Neural progenitor cell (in vitro differentiated cells): ENCODE results near the gene SLC25A45.

Source experiments
- CTCF ChIP-seq: fragments of 200-600 bp; sonication (generic); IDR thresholded peaks from 2 replicates; pipeline ENCODE4 v1.5.1; 2017; ENCODE audit warnings: antibody characterized with exemption, mild to moderate bottlenecking
- EZH2phosphoT487 ChIP-seq: fragments of 200-600 bp; sonication (generic); IDR thresholded peaks from 2 replicates; pipeline ENCODE4 v1.6.1; 2017; ENCODE audit warnings: antibody characterized with exemption

- TF ChIP-seq CTCF: no peak
- no peak for TF ChIP-seq EZH2phosphoT487
These were observed 5.4 kb downstream of the SLC25A45 start for GRCh38 chr11:65377036-65377435.
